ENCODE data around the gene XYLT1.

GRCh38 chr16:17350207-17350606 lies 120.6 kb downstream of the XYLT1 start:
- TF ChIP-seq, protein P1, sequence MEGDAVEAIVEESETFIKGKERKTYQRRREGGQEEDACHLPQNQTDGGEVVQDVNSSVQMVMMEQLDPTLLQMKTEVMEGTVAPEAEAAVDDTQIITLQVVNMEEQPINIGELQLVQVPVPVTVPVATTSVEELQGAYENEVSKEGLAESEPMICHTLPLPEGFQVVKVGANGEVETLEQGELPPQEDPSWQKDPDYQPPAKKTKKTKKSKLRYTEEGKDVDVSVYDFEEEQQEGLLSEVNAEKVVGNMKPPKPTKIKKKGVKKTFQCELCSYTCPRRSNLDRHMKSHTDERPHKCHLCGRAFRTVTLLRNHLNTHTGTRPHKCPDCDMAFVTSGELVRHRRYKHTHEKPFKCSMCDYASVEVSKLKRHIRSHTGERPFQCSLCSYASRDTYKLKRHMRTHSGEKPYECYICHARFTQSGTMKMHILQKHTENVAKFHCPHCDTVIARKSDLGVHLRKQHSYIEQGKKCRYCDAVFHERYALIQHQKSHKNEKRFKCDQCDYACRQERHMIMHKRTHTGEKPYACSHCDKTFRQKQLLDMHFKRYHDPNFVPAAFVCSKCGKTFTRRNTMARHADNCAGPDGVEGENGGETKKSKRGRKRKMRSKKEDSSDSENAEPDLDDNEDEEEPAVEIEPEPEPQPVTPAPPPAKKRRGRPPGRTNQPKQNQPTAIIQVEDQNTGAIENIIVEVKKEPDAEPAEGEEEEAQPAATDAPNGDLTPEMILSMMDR (IDR thresholded peaks at IDR 0.05), result no peak
- TF ChIP-seq POLR2A (IDR thresholded peaks at IDR 0.05), result peak in 1 of 3 donors; percentile 9
